Motor neuron (in vitro differentiated cells): ENCODE measurements around the gene TEX26. TPM values are rescaled to one million over a fixed set of nuclear protein-coding genes. Genes with fewer than 3 reads are reported as not detected.

Source experiments
- ATAC-seq, 8 experiments: fragments of 200-7000 bp; cut with Tn5 transposase; replicated peaks in 6 of 8; 2 replicates each; pipeline ENCODE4 v1.8.0; 2021; ENCODE audit warnings: mild to moderate bottlenecking in 8 of 8, moderate library complexity in 8 of 8
- H3K27ac ChIP-seq, 2 donors: fragments of 250-450 bp; sonication (Bioruptor Pico); 2 replicates each; pipeline ENCODE4 v1.9.0; 2021; ENCODE audit warnings: antibody characterized with exemption in 2 of 2, mild to moderate bottlenecking in 2 of 2, moderate library complexity in 1 of 2
- H3K4me1 ChIP-seq, 2 donors: fragments of 250-450 bp; sonication (Bioruptor Pico); replicated peaks in 1 of 2; 2 replicates each; pipeline ENCODE4 v1.6.1; 2021; ENCODE audit warnings: antibody characterized with exemption in 2 of 2, mild to moderate bottlenecking in 2 of 2, moderate library complexity in 1 of 2
- H3K4me3 ChIP-seq, 5 donors: fragments of 250-450 bp; sonication (Bioruptor Pico); 2 replicates each; pipeline ENCODE4 v1.9.0; 2021; ENCODE audit warnings: antibody characterized with exemption in 5 of 5, mild to moderate bottlenecking in 5 of 5, moderate library complexity in 4 of 5
- WGBS, 10 experiments: fragments of 450-650 bp; shearing (Covaris generic); methylation state at CpG; one replicate each; pipeline ENCODE4 v1.0.0; 2022; 5-methylcytosine and 5-hydroxymethylcytosine counted together
- in situ Hi-C, 9 experiments: fragments of 400-800 bp; cut with MboI; loops; one replicate each; pipeline ENCODE4 v1.15.0; 2021; ENCODE audit warnings: low sequenced_read_pairs in 9 of 9, low pct_unique_long_range_greater_than_20kb in 2 of 9; ENCODE audit not compliant: unreplicated experiment in 9 of 9
- total RNA-seq, 8 experiments: library from RNA; unstranded; fragments of 300-600 nt; gene quantifications; 2 replicates each; pipeline versions ENCODE4 v1.2.3 to v1.2.4, GENCODE V29; 2022

The TEX26 gene
- 1 to 10 TPM in 2 of 8 experiments, under 1 TPM in 2, not detected in 4; 0.23 to 3.6 (median 1.6) TPM for total RNA-seq

- peak in 5 of 8 experiments; percentile 92 to 98 (median 97) for ATAC-seq
- in situ Hi-C loops = no loop called here
- Histone ChIP-seq H3K27ac (no peak within 1 kb of the TSS), H3K4me1 (peaks cover 15% of the 10 kb centered on the region in 2 donors), H3K4me3 (peak within 1 kb of the TSS in 2 of 5 donors; percentile 5 to 17)
- 27 to 57% (median 37%) methylated on average over 2 to 19 of the region's 32 CpGs; no CpG with 5 or more reads in 3 of the 10 experiments for WGBS, 10 experiments
These were observed at the start of gene TEX26 for GRCh38 chr13:30932481-30933353. Gene TEX26 (plus strand): TSS chr13:30932656. CDS start chr13:30932716, 60 bp downstream.

DNA sequence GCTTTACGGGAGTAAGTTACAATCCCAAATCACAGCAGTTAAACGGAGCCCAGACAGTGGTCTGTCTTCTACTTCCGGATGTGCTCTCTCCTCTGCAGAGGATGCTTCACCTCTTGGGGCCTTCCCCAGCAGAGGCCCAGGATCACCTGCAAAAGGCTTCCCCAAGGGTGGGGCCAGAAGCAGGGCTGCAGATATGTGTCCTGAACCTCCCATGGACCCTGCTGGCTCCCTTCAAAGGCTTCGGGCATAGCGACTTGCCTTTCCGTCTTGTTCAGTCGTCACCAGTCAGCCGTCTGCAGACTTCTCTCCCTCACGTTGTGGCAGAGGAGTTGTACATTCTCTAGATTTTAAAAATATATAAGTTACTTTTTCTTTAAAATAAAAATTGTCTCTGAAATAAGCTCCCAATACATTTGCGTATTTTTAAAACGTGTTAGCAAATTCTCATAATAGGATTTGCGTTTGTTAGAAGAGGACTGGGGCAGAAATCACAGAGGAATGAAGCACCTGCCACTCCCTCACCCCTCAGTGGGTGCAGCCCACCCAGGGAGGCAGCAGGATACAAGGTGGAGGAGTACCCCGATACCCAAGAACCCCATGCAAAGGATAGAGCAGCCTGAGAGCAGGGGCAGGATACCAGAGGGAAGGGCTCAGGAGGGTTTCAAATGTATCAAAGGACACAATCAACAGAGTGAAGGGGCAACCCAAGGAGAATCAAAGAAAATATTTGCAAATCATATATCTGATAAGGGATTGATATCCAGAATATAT is 49.3 kb upstream of the TEX26 start:
- 44 to 97% (median 63%) methylated on average over 3 to 11 of the region's 13 CpGs for WGBS, 10 experiments
- Histone ChIP-seq H3K4me3 (no peak overlapping the region), H3K4me1 (peaks cover 15 to 16% of the 10 kb centered on the region in 2 donors), H3K27ac (no peak overlapping the region)
- in situ Hi-C loops = no loop called here
- no peak for ATAC-seq

DNA sequence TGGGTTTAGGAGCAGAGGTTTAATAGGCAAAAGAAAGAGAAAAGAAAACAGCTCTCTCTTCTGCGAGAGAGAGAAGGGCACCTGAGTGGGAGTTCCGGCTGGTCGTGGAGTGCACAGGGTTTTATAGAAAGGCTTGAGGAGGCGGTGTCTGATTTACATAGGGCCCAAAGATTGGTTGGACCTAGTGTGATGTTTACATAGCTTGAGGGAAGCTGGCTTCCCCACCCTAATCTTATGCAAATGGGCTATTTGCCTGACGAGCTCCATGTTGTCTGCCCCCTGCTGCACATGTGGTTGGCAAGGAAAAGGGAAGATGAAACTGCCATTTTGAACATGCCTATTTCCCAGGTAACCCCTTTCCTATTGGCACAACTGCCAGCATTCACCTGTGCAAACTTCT is 47.9 kb upstream of the TEX26 start:
- ATAC-seq = peak in 3 of 8 experiments; percentile 11 to 71 (median 30)
- in situ Hi-C loops = no loop called here
- 50 to 100% (median 84%) methylated on average over 1 to 5 of the region's 5 CpGs; no CpG with 5 or more reads in 2 of the 10 experiments for WGBS, 10 experiments

DNA sequence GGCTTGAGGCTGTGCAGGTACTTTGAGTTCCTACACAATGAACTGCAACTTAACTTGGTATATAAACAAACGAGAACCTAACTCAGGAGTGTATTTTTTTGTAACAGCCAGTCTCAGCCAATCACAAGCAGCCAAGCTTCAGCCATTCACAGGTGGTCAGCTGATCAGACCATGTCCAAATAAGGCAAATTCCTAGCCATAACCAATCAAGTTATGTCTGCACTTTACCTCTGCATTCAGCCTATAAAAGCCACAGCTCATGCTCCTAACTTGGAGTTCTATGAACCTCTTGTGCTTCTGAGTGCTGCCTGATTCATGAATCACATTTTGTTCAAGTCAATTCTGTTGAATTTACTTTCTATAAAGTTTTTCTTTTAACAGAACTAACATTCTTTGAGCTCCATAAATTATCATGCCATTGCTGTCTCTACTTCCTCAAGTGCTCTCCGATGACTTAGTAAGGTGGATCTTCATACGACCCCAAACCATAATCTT is 43.2 kb upstream of the TEX26 start:
- WGBS, 10 experiments = 0 to 100% (median 81%) methylated on average over 1 to 3 of the region's 3 CpGs; no CpG with 5 or more reads in 2 of the 10 experiments
- Histone ChIP-seq H3K4me1 (no peaks in the 10 kb centered on the region), H3K4me3 (no peak overlapping the region), H3K27ac (no peak overlapping the region)
- in situ Hi-C loops = no loop called here
- ATAC-seq = no peak

More for the DNA sequence above, 47.9 kb upstream of the TEX26 start:
- Histone ChIP-seq H3K4me1 (peaks cover 15 to 16% of the 10 kb centered on the region in 2 donors), H3K4me3 (no peak overlapping the region), H3K27ac (no peak overlapping the region)

- no peak overlapping the region for H3K4me3 ChIP-seq
- no peak overlapping the region for H3K27ac ChIP-seq
- no peaks in the 10 kb centered on the region for H3K4me1 ChIP-seq
- in situ Hi-C loops = no loop called here
- WGBS, 10 experiments = 0 to 50% (median 23%) methylated on average over 1 to 4 of the region's 6 CpGs; no CpG with 5 or more reads in 2 of the 10 experiments
- ATAC-seq = peak in 3 of 8 experiments; percentile 75 to 94 (median 93)
These were observed 39.5 kb upstream of the TEX26 start for GRCh38 chr13:30892966-30893365.

DNA sequence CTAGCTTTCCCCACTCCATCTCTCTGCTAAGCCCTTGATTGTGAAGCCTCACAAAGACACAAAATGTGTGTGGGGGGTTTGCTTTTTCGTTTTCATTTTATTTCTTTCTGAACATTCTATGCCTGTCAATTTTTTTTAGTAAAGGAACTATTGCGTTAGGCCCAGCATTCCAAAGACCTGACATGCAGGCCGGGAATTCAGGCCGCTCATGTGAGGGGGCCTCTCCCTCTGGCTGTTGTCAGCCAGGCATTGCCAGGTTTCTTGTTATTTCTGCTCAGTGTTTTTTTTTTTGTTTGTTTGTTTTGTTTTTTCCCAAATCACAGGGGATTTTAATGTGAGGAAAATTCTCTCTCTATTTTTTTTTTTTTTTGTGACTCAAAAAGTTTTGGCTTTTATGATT is 36.7 kb upstream of the TEX26 start:
- in situ Hi-C loops = no loop called here
- WGBS, 10 experiments = 11 to 69% (median 60%) methylated on average over 2 to 4 of the region's 4 CpGs; no CpG with 5 or more reads in 1 of the 10 experiments
- no peaks in the 10 kb centered on the region for H3K4me1 ChIP-seq
- peak in 4 of 8 experiments; percentile 49 to 71 (median 52) for ATAC-seq
- H3K27ac ChIP-seq = no peak overlapping the region
- H3K4me3 ChIP-seq = no peak overlapping the region

DNA sequence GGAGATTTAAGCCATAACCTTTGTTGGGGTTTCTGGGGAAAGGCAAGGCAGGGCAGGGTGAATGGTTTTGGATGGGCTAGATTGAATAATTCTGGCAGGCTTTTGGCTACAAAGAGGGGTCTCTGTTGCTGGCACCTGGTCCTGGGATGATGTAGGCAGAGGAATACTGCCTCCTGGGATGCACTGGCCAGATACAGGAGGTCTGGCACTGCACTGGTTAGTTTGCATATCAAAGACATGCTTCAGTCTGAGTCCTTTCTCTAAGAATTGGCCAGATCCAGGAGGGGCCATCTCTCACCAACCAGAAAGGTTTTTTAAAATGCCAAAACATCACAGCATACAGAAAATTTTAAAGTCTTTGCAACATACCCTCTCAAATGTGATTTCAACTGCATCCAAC is 34.4 kb upstream of the TEX26 start:
- Histone ChIP-seq H3K4me1 (no peaks in the 10 kb centered on the region), H3K27ac (no peak overlapping the region), H3K4me3 (no peak overlapping the region)
- in situ Hi-C loops = no loop called here
- ATAC-seq = no peak

- Histone ChIP-seq H3K4me1 (no peaks in the 10 kb centered on the region), H3K27ac (no peak overlapping the region), H3K4me3 (no peak overlapping the region)
- ATAC-seq = peak in 3 of 8 experiments; percentile 64 to 86 (median 73)
- 0 to 80% (median 69%) methylated on average over 1 to 6 of the region's 7 CpGs; no CpG with 5 or more reads in 1 of the 10 experiments for whole genome bisulfite sequencing, 10 experiments
- in situ Hi-C loops = no loop called here
These were observed 33.7 kb upstream of the TEX26 start for GRCh38 chr13:30898678-30899241.

- no peak overlapping the region for H3K27ac ChIP-seq
- ATAC-seq = peak in 1 of 8 experiments; percentile 40
- WGBS, 10 experiments = 20 to 100% (median 88%) methylated on average over 1 to 3 of the region's 4 CpGs; no CpG with 5 or more reads in 3 of the 10 experiments
- in situ Hi-C loops = loop anchor here in 2 of 9 experiments (25.0 kb wide), 1 partner anchor 112 kb away; no protein-coding TSS in a partner anchor
- no peak overlapping the region for H3K4me3 ChIP-seq
- H3K4me1 ChIP-seq = no peaks in the 10 kb centered on the region
These were observed 32.0 kb upstream of the TEX26 start for GRCh38 chr13:30900436-30900835.

GRCh38 chr13:30900952-30901749 is 31.3 kb upstream of the TEX26 start:
- no peak for ATAC-seq
- Histone ChIP-seq H3K27ac (no peak overlapping the region), H3K4me3 (no peak overlapping the region), H3K4me1 (no peaks in the 10 kb centered on the region)
- in situ Hi-C loops = loop anchor here in 2 of 9 experiments (25.0 kb wide), 1 partner anchor 111 kb away; no protein-coding TSS in a partner anchor
- 39 to 88% (median 75%) methylated on average over 1 to 4 of the region's 5 CpGs for WGBS, 10 experiments

GRCh38 chr13:30904043-30904442 is 28.4 kb upstream of the TEX26 start:
- H3K4me3 ChIP-seq = no peak overlapping the region
- ATAC-seq = no peak
- in situ Hi-C loops = loop anchor here in 2 of 9 experiments (25.0 kb wide), 1 partner anchor 108 kb away; no protein-coding TSS in a partner anchor
- peaks cover 4 to 5% of the 10 kb centered on the region in 2 donors for H3K4me1 ChIP-seq
- 0 to 100% (median 80%) methylated on average over 1 of the region's 1 CpG; no CpG with 5 or more reads in 3 of the 10 experiments for WGBS, 10 experiments
- H3K27ac ChIP-seq = no peak overlapping the region
